C4-2B (cell line): Measurements from ENCODE around the gene TRAF3IP1.

Source experiments
- ZFX ChIP-seq: fragments of 450-650 bp; IDR thresholded peaks from 2 replicates; pipeline ENCODE4 v1.6.1; 2017
- TF ChIP-seq, protein P1 (sequence below): fragments of 450-650 bp; conservative IDR thresholded peaks from 2 replicates; pipeline ENCODE4 v1.5.1; 2017; ENCODE audit warnings: mild to moderate bottlenecking

- TF ChIP-seq, protein P1, sequence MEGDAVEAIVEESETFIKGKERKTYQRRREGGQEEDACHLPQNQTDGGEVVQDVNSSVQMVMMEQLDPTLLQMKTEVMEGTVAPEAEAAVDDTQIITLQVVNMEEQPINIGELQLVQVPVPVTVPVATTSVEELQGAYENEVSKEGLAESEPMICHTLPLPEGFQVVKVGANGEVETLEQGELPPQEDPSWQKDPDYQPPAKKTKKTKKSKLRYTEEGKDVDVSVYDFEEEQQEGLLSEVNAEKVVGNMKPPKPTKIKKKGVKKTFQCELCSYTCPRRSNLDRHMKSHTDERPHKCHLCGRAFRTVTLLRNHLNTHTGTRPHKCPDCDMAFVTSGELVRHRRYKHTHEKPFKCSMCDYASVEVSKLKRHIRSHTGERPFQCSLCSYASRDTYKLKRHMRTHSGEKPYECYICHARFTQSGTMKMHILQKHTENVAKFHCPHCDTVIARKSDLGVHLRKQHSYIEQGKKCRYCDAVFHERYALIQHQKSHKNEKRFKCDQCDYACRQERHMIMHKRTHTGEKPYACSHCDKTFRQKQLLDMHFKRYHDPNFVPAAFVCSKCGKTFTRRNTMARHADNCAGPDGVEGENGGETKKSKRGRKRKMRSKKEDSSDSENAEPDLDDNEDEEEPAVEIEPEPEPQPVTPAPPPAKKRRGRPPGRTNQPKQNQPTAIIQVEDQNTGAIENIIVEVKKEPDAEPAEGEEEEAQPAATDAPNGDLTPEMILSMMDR, result no peak
- no peak for TF ChIP-seq ZFX
These were observed at the start of gene TRAF3IP1 for GRCh38 chr2:238320246-238320647.
